ENCODE data around the gene FSTL5. TPM values are rescaled to one million over a fixed set of nuclear protein-coding genes. Genes with fewer than 3 reads are reported as not detected.

Gene FSTL5
- total RNA-seq, 1 donor from 2014 or later: not detected

DNA sequence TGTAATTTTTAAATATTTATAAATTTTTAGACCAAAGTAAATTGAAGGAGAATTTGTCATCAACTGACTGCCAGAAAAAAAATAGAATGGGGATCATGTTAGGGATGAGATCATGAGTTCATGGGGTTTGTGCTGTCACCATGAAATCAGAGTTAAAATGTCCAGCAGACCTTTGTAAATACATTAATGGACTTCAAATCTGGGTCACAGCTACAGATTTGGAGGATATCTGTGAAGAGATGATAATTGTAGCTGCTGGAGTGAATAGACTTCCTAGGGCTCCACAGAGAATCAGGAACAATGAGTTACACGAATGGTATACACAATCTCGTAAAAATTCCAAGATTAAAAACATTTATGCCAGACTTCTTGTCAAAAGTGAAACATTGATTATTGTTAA, 6.6 kb downstream of the FSTL5 start:
- no peak for DNase-seq (ENCODE audit: low read depth)
- TF ChIP-seq, protein P1, sequence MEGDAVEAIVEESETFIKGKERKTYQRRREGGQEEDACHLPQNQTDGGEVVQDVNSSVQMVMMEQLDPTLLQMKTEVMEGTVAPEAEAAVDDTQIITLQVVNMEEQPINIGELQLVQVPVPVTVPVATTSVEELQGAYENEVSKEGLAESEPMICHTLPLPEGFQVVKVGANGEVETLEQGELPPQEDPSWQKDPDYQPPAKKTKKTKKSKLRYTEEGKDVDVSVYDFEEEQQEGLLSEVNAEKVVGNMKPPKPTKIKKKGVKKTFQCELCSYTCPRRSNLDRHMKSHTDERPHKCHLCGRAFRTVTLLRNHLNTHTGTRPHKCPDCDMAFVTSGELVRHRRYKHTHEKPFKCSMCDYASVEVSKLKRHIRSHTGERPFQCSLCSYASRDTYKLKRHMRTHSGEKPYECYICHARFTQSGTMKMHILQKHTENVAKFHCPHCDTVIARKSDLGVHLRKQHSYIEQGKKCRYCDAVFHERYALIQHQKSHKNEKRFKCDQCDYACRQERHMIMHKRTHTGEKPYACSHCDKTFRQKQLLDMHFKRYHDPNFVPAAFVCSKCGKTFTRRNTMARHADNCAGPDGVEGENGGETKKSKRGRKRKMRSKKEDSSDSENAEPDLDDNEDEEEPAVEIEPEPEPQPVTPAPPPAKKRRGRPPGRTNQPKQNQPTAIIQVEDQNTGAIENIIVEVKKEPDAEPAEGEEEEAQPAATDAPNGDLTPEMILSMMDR (conservative IDR thresholded peaks at IDR 0.05; ENCODE audit: low read depth, low read length): no peak
- H3K4me3 ChIP-seq (ENCODE audit: low read depth, low read length): no peak overlapping the region

GRCh38 chr4:162154862-162155540, 8.8 kb downstream of the FSTL5 start:
- DNase-seq (ENCODE audit: low read depth): no peak
- TF ChIP-seq, protein P1 (conservative IDR thresholded peaks at IDR 0.05; ENCODE audit: low read depth, low read length): no peak
- no peak overlapping the region for H3K4me3 ChIP-seq (ENCODE audit: low read depth, low read length)

GRCh38 chr4:162151850-162152249, 11.9 kb downstream of the FSTL5 start:
- TF ChIP-seq, protein P1 (conservative IDR thresholded peaks at IDR 0.05; ENCODE audit: low read depth, low read length): no peak
- no peak for DNase-seq (ENCODE audit: low read depth)
- H3K4me3 ChIP-seq (ENCODE audit: low read depth, low read length): no peak overlapping the region

- TF ChIP-seq, protein P1 (conservative IDR thresholded peaks at IDR 0.05; ENCODE audit: low read depth, low read length): no peak
- no peak for DNase-seq (ENCODE audit: low read depth)
Observed at GRCh38 chr4:162151386-162151785, 12.4 kb downstream of the FSTL5 start.

DNA sequence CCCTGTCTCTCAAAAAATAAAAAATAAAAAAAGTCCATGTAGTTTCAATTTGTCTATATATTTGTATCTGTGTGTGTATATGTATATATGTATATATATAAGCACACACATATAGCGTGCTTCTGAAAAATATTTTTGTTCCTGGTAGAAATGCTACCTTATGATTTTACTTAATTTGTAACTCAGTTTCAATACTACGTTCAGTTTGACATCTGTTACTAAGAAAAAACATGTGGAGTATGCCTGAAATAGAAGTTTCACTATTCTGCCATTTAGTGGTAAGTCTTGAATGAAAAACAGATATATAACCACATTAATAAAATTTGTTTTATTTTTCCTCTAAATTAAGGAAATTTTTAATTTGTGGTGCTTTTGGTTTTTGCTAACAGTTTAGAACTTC, 14.2 kb downstream of the FSTL5 start:
- no peak for DNase-seq (ENCODE audit: low read depth)
- H3K4me3 ChIP-seq (ENCODE audit: low read depth, low read length): no peak overlapping the region
- TF ChIP-seq, protein P1 (conservative IDR thresholded peaks at IDR 0.05; ENCODE audit: low read depth, low read length): no peak

More at GRCh38 chr4:162151386-162151785, 12.4 kb downstream of the FSTL5 start:
- no peak overlapping the region for H3K4me3 ChIP-seq (ENCODE audit: low read depth, low read length)

DNA sequence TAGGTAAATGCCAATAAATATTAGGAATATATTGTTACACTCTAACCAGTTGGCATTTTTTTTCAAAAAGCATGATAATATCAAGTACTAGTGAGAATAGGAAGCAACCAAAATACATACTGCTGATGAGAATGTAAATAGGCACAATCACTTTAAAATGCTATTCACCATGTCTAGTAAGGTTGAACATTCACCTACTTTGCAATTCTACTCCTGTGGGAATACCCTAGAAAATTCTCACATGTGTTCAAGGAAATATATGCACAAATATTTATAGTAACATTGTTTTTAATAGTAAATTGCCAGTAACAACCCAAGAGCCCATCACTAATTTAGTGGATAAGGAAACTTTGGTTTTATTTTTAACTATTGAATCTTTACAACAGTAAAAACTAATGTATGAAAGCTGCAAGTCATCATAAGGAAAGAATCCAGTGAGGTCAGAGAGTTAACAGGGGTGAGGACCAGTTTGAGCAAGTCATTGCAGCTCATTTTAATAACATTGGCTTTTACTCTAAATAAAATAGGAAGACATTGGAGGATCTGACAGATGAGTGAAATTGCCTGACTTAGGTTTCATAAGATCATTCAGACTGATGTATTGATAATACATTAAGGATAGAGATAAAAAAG, 23.6 kb downstream of the FSTL5 start:
- H3K4me3 ChIP-seq (ENCODE audit: low read depth, low read length): no peak overlapping the region
- no peak for DNase-seq (ENCODE audit: low read depth)
- TF ChIP-seq, protein P1 (conservative IDR thresholded peaks at IDR 0.05; ENCODE audit: low read depth, low read length): no peak

- no peak overlapping the region for H3K4me3 ChIP-seq (ENCODE audit: low read depth, low read length)
- DNase-seq (ENCODE audit: low read depth): no peak
- TF ChIP-seq, protein P1 (conservative IDR thresholded peaks at IDR 0.05; ENCODE audit: low read depth, low read length): no peak
Observed at GRCh38 chr4:162139412-162139811, 24.4 kb downstream of the FSTL5 start.

Data from epithelial cell of proximal tubule (primary cell).